ENCODE results near the gene IFNL2.
"Not testable (repeated sequence)": the region's sequence is repeated elsewhere in the genome, so short reads cannot be mapped to it uniquely, and the experiment has no call there.

The IFNL2 gene

GRCh38 chr19:39253374-39254149 lies 14.6 kb upstream of the IFNL2 start:
- no peak for DNase-seq (ENCODE audit: low spot score)

- DNase-seq (ENCODE audit: low spot score): no peak
Observed at GRCh38 chr19:39254531-39255345, 13.5 kb upstream of the IFNL2 start.

- DNase-seq (ENCODE audit: low spot score): no peak
Observed at GRCh38 chr19:39257227-39257626, 11.0 kb upstream of the IFNL2 start.

GRCh38 chr19:39261704-39262103 lies 6.5 kb upstream of the IFNL2 start:
- no peak for DNase-seq (ENCODE audit: low spot score)

GRCh38 chr19:39262496-39262895 lies 5.7 kb upstream of the IFNL2 start:
- DNase-seq (ENCODE audit: low spot score): no peak

- no peak for DNase-seq (ENCODE audit: low spot score)
Observed at GRCh38 chr19:39263912-39264305, 4.3 kb upstream of the IFNL2 start.

GRCh38 chr19:39264306-39265290 lies 3.6 kb upstream of the IFNL2 start:
- DNase-seq (ENCODE audit: low spot score): peak; percentile 47

- no peak for DNase-seq (ENCODE audit: low spot score)
Observed at GRCh38 chr19:39265321-39265916, 2.8 kb upstream of the IFNL2 start.

GRCh38 chr19:39268531-39269223 lies 481 bp downstream of the IFNL2 start:
- DNase-seq (ENCODE audit: low spot score): not testable (repeated sequence)

GRCh38 chr19:39269369-39269768 lies 1.2 kb downstream of the IFNL2 start:
- not testable (repeated sequence) for DNase-seq (ENCODE audit: low spot score)

GRCh38 chr19:39270036-39270871 lies 2.1 kb downstream of the IFNL2 start:
- DNase-seq (ENCODE audit: low spot score): no peak

- not testable (repeated sequence) for DNase-seq (ENCODE audit: low spot score)
Observed at GRCh38 chr19:39273859-39274258, 5.7 kb downstream of the IFNL2 start.

GRCh38 chr19:39275578-39275977 lies 7.4 kb downstream of the IFNL2 start:
- DNase-seq (ENCODE audit: low spot score): no peak

- no peak for DNase-seq (ENCODE audit: low spot score)
Observed at GRCh38 chr19:39276740-39277139, 8.5 kb downstream of the IFNL2 start.

- no peak for DNase-seq (ENCODE audit: low spot score)
Observed at GRCh38 chr19:39277598-39277997, 9.4 kb downstream of the IFNL2 start.

- no peak for DNase-seq (ENCODE audit: low spot score)
Observed at GRCh38 chr19:39282021-39282420, 13.8 kb downstream of the IFNL2 start.

GRCh38 chr19:39284032-39284431 lies 15.8 kb downstream of the IFNL2 start:
- DNase-seq (ENCODE audit: low spot score): no peak

- DNase-seq (ENCODE audit: low spot score): no peak
Observed at GRCh38 chr19:39293394-39293793, 25.2 kb downstream of the IFNL2 start.

- no peak for DNase-seq (ENCODE audit: low spot score)
Observed at GRCh38 chr19:39296055-39296645, 28.0 kb downstream of the IFNL2 start, which contains the start of gene IFNL1. Gene IFNL1, plus strand, starts transcription at chr19:39296407. Its CDS starts 15 bp downstream, at chr19:39296422.

GRCh38 chr19:39296906-39297305 lies 28.7 kb downstream of the IFNL2 start:
- DNase-seq (ENCODE audit: low spot score): no peak

Data from AG20443 (cell line).